Muscle layer of duodenum (tissue), 2 donors: Measurements from ENCODE around the gene CCDC7.
"Not testable (repeated sequence)": the region's sequence is repeated elsewhere in the genome, so short reads cannot be mapped to it uniquely, and the experiment has no call there.

Experiments used
- H3K27ac ChIP-seq: one replicate; pipeline ENCODE4 v1.7.0; 2013; ENCODE audit warnings: mild to moderate bottlenecking, low read length
- H3K27me3 ChIP-seq: one replicate; pipeline ENCODE4 v1.7.0; 2013; ENCODE audit warnings: low read depth, mild to moderate bottlenecking, control low read depth, low read length
- H3K36me3 ChIP-seq, 2 donors: one replicate each; pipeline ENCODE4 v1.7.0; 2013; ENCODE audit warnings: low read length in 2 of 2, control low read depth in 1 of 2, mild to moderate bottlenecking in 1 of 2; ENCODE audit not compliant: insufficient read depth in 2 of 2, control insufficient read depth in 1 of 2
- H3K4me1 ChIP-seq, 2 donors: one replicate each; pipeline ENCODE4 v1.7.0; 2013; ENCODE audit warnings: low read length in 2 of 2, mild to moderate bottlenecking in 2 of 2, control low read depth in 1 of 2, moderate library complexity in 1 of 2; ENCODE audit not compliant: insufficient read depth in 2 of 2, control insufficient read depth in 1 of 2
- H3K4me3 ChIP-seq, 2 donors: one replicate each; pipeline ENCODE4 v1.7.0; 2013; ENCODE audit warnings: low read length in 2 of 2, low read depth in 1 of 2, mild to moderate bottlenecking in 1 of 2
- H3K9me3 ChIP-seq, 2 donors: one replicate each; pipeline ENCODE4 v1.7.0; 2013; ENCODE audit warnings: low read length in 2 of 2, control low read depth in 1 of 2, mild to moderate bottlenecking in 1 of 2; ENCODE audit not compliant: control insufficient read depth in 1 of 2
- donor health status: healthy.

Gene CCDC7

GRCh38 chr10:32445740-32446535 is at the start of gene CCDC7:
CCDC7 (plus strand) TSS chr10:32446140; CDS start chr10:32451643, 5,503 bp downstream.
- Histone ChIP-seq H3K27ac (peak within 1 kb of the TSS; percentile 99), H3K36me3 (peaks cover 0 to 5% of the 10 kb centered on the region in 2 donors), H3K4me1 (peaks cover 0 to 11% of the 10 kb centered on the region in 2 donors), H3K9me3 (no peaks in the 10 kb centered on the region), H3K4me3 (peak within 1 kb of the TSS; percentile 78 to 94), H3K27me3 (no peaks in the 10 kb centered on the region)

- H3K9me3 ChIP-seq, H3K4me1 ChIP-seq, H3K4me3 ChIP-seq, H3K36me3 ChIP-seq, H3K27ac ChIP-seq, H3K27me3 ChIP-seq: not testable (repeated sequence)
Measured at GRCh38 chr10:32397163-32397562, 48.8 kb upstream of the CCDC7 start.

- not testable (repeated sequence) for H3K27me3 ChIP-seq, H3K4me3 ChIP-seq, H3K36me3 ChIP-seq, H3K4me1 ChIP-seq, H3K27ac ChIP-seq, H3K9me3 ChIP-seq
Measured at GRCh38 chr10:32399720-32400119, 46.2 kb upstream of the CCDC7 start.

- Histone ChIP-seq H3K4me3 (no peak overlapping the region), H3K4me1 (no peaks in the 10 kb centered on the region), H3K27ac (no peak overlapping the region), H3K36me3 (no peaks in the 10 kb centered on the region), H3K27me3 (no peaks in the 10 kb centered on the region), H3K9me3 (no peaks in the 10 kb centered on the region)
Measured at GRCh38 chr10:32400961-32401360, 45.0 kb upstream of the CCDC7 start.

GRCh38 chr10:32402499-32402898 is 43.4 kb upstream of the CCDC7 start:
- H3K9me3 ChIP-seq = no peaks in the 10 kb centered on the region
- H3K27me3 ChIP-seq = no peaks in the 10 kb centered on the region
- no peaks in the 10 kb centered on the region for H3K4me1 ChIP-seq
- no peaks in the 10 kb centered on the region for H3K36me3 ChIP-seq
- H3K27ac ChIP-seq = no peak overlapping the region
- H3K4me3 ChIP-seq = no peak overlapping the region

- no peak overlapping the region for H3K27ac ChIP-seq
- no peaks in the 10 kb centered on the region for H3K9me3 ChIP-seq
- H3K36me3 ChIP-seq = no peaks in the 10 kb centered on the region
- H3K27me3 ChIP-seq = no peaks in the 10 kb centered on the region
- no peak overlapping the region for H3K4me3 ChIP-seq
- no peaks in the 10 kb centered on the region for H3K4me1 ChIP-seq
Measured at GRCh38 chr10:32403091-32403490, 42.8 kb upstream of the CCDC7 start.

GRCh38 chr10:32408690-32409089 is 37.2 kb upstream of the CCDC7 start:
- H3K4me1 ChIP-seq = peaks cover 0 to 5% of the 10 kb centered on the region in 2 donors
- no peak overlapping the region for H3K27ac ChIP-seq
- no peaks in the 10 kb centered on the region for H3K9me3 ChIP-seq
- H3K4me3 ChIP-seq = no peak overlapping the region
- H3K36me3 ChIP-seq = no peaks in the 10 kb centered on the region
- H3K27me3 ChIP-seq = no peaks in the 10 kb centered on the region

GRCh38 chr10:32409741-32410140 is 36.2 kb upstream of the CCDC7 start:
- Histone ChIP-seq H3K36me3 (no peaks in the 10 kb centered on the region), H3K4me1 (peaks cover 0 to 5% of the 10 kb centered on the region in 2 donors), H3K27ac (no peak overlapping the region), H3K27me3 (no peaks in the 10 kb centered on the region), H3K9me3 (no peaks in the 10 kb centered on the region), H3K4me3 (no peak overlapping the region)

GRCh38 chr10:32410569-32410968 is 35.4 kb upstream of the CCDC7 start:
- Histone ChIP-seq H3K36me3 (no peaks in the 10 kb centered on the region), H3K27ac (no peak overlapping the region), H3K4me1 (peaks cover 0 to 5% of the 10 kb centered on the region in 2 donors), H3K27me3 (no peaks in the 10 kb centered on the region), H3K4me3 (no peak overlapping the region), H3K9me3 (no peaks in the 10 kb centered on the region)

GRCh38 chr10:32411797-32412498 is 34.0 kb upstream of the CCDC7 start:
- Histone ChIP-seq H3K4me3 (no peak overlapping the region), H3K36me3 (no peaks in the 10 kb centered on the region), H3K27me3 (no peaks in the 10 kb centered on the region), H3K9me3 (no peaks in the 10 kb centered on the region), H3K4me1 (peaks cover 0 to 9% of the 10 kb centered on the region in 2 donors), H3K27ac (peak overlapping the region; percentile 81)

- no peaks in the 10 kb centered on the region for H3K36me3 ChIP-seq
- peaks cover 2 to 15% of the 10 kb centered on the region in 2 donors for H3K4me1 ChIP-seq
- peak overlapping the region; percentile 81 for H3K27ac ChIP-seq
- no peaks in the 10 kb centered on the region for H3K9me3 ChIP-seq
- no peak overlapping the region for H3K4me3 ChIP-seq
- no peaks in the 10 kb centered on the region for H3K27me3 ChIP-seq
Measured at GRCh38 chr10:32412499-32412853, 33.5 kb upstream of the CCDC7 start.
